ENCODE results near the gene CENPK.
"Not testable (repeated sequence)": the region's sequence is repeated elsewhere in the genome, so short reads cannot be mapped to it uniquely, and the experiment has no call there.

The CENPK gene, protein sequence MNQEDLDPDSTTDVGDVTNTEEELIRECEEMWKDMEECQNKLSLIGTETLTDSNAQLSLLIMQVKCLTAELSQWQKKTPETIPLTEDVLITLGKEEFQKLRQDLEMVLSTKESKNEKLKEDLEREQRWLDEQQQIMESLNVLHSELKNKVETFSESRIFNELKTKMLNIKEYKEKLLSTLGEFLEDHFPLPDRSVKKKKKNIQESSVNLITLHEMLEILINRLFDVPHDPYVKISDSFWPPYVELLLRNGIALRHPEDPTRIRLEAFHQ

DNA sequence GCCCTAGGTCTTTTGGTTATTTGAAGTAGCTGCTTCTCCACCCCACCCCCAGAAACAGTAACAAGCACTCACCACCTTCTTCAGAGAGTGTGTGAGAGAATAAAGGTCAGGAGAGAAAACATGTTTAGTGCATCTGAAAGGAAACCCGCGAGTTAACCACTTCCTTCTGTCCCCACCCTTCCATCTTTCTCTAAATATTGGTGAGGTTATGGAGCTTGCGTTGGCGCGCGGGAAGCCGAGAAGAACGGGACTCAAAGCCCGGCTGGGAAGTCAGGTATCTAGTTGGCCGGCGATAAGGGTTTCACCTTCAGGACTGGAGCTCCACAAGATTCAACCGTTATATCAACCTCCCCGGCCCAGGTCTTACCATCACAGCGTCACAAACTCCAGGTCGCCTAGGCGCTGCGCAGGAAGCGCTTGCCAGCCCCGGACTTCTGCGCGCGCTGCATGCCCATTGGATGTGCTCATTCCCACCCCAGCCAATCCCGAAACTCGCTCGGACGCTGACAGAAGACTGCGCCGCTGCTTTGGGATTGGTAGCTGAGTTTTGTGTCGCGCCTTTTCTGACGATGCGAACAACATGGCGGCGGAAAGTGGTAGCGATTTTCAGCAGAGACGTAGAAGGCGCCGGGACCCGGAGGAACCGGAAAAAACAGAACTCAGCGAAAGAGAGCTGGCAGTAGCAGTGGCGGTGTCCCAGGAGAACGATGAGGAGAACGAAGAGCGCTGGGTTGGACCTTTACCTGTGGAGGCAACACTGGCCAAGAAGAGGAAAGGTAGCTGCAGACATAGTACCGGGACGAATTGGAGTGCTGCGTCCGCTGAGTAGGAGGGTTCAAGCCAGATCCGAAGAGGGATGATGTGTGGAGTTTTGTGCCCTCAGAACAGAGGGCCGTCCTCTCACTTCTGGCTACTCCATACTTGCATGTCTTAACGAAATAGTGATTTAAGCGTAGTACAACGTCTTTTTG, at the start of gene CENPK, which contains the start of gene PPWD1:
CENPK (minus strand) TSS at position 438 of the 971 bp plus-strand sequence. CDS start 8,261 bp downstream, outside the sequence.
PPWD1 (plus strand) TSS at position 566 of the 971 bp plus-strand sequence; CDS start at position 581, 15 bp downstream.
- Histone ChIP-seq H3K36me3 (ENCODE audit: insufficient read depth, low read length) (no peaks in the 10 kb centered on the region), H3K9me3 (ENCODE audit: low read length) (no peaks in the 10 kb centered on the region), H3K9ac (ENCODE audit: low read length) (peak within 1 kb of the TSS; percentile 89), H3K4me3 (ENCODE audit: low read depth in 1 of 2, low read length in 2 of 2) (peak within 1 kb of the TSS; percentile 72 to 95), H3K4me1 (ENCODE audit: insufficient read depth, low read length) (peaks cover 16% of the 10 kb centered on the region), H3K27ac (ENCODE audit: low read depth, low read length) (peak within 1 kb of the TSS; percentile 62), H3K27me3 (ENCODE audit: control insufficient read depth in 1 of 2, insufficient read depth in 2 of 2, low read length in 2 of 2) (no peaks in the 10 kb centered on the region)

DNA sequence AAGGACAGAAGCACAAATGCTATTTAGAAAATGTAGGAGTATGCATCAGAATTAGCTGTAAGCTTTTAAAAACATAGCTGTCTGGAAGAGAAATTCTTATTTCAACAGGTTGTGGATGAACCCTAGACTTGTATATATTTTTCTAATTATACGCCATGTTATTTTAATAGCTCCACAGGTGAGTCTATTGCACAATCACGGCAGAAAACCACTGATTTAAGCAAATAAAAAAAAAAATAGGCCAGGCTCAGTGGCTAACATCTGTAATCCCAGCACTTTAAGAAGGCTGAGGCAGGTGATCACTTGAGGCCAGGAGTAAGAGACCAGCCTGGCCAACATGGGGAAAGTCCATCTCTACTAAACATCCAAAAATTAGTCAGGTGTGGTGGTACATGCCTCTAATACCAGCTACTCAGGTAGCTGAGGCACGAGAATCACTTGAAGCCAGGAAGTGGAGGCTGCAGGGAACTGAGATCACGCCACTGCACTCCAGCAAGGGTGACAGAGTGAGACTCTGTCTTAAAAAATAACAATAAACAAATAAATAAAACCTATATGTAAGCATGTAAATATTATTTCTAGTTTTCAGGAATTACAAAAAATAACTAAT, 49.4 kb upstream of the CENPK start:
- H3K9ac ChIP-seq (ENCODE audit: low read length), result no peak overlapping the region
- peaks cover 58% of the 10 kb centered on the region for H3K36me3 ChIP-seq (ENCODE audit: insufficient read depth, low read length)
- no peaks in the 10 kb centered on the region for H3K4me1 ChIP-seq (ENCODE audit: insufficient read depth, low read length)
- H3K9me3 ChIP-seq (ENCODE audit: low read length), result no peaks in the 10 kb centered on the region
- H3K27me3 ChIP-seq (ENCODE audit: control insufficient read depth in 1 of 2, insufficient read depth in 2 of 2, low read length in 2 of 2), result no peaks in the 10 kb centered on the region
- H3K4me3 ChIP-seq (ENCODE audit: low read depth in 1 of 2, low read length in 2 of 2), result no peak overlapping the region
- no peak overlapping the region for H3K27ac ChIP-seq (ENCODE audit: low read depth, low read length)

DNA sequence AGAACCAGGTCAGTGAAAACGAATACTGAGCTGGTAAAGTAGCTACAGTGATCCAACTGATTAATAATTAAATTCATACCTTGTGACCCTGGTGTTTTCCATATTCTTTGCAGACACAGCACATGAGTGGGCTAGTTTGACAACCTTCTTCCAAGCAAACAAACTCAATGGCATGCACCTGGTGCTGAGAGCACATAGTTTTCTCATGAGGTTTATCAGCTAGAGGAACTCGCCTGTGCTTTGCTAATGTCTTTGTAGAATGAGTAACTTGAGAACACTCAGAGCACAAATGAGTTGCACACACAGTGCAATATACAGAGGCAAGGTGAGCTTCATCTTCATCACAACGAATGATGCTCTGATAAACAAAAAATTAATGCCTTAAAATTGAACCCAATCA, 48.6 kb upstream of the CENPK start:
- peaks cover 65% of the 10 kb centered on the region for H3K36me3 ChIP-seq (ENCODE audit: insufficient read depth, low read length)
- H3K4me3 ChIP-seq (ENCODE audit: low read depth in 1 of 2, low read length in 2 of 2), result no peak overlapping the region
- H3K9me3 ChIP-seq (ENCODE audit: low read length), result no peaks in the 10 kb centered on the region
- no peak overlapping the region for H3K9ac ChIP-seq (ENCODE audit: low read length)
- no peak overlapping the region for H3K27ac ChIP-seq (ENCODE audit: low read depth, low read length)
- no peaks in the 10 kb centered on the region for H3K4me1 ChIP-seq (ENCODE audit: insufficient read depth, low read length)
- no peaks in the 10 kb centered on the region for H3K27me3 ChIP-seq (ENCODE audit: control insufficient read depth in 1 of 2, insufficient read depth in 2 of 2, low read length in 2 of 2)

DNA sequence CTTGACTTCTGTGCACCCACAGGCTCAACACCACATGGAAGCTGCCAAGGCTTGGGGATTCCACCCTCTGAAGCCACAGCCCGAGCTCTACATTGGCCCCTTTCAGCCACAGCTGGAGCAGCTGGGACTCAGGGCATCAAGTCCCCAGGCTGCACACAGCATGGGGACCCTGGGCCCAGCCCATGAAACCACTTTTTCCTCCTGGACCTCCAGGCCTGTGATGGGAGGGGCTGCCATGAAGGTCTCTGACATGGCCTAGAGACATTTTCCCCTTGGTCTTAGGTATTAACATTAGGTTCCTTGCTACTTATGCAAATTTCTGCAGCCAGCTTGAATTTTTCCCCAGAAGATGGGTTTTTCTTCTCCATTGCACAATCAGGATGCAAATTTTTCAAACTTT, 38.8 kb upstream of the CENPK start:
- peaks cover 34% of the 10 kb centered on the region for H3K36me3 ChIP-seq (ENCODE audit: insufficient read depth, low read length)
- H3K27ac ChIP-seq (ENCODE audit: low read depth, low read length); H3K4me1 ChIP-seq (ENCODE audit: insufficient read depth, low read length); H3K9ac ChIP-seq (ENCODE audit: low read length); H3K4me3 ChIP-seq (ENCODE audit: low read depth in 1 of 2, low read length in 2 of 2); H3K27me3 ChIP-seq (ENCODE audit: control insufficient read depth in 1 of 2, insufficient read depth in 2 of 2, low read length in 2 of 2); H3K9me3 ChIP-seq (ENCODE audit: low read length): not testable (repeated sequence)

DNA sequence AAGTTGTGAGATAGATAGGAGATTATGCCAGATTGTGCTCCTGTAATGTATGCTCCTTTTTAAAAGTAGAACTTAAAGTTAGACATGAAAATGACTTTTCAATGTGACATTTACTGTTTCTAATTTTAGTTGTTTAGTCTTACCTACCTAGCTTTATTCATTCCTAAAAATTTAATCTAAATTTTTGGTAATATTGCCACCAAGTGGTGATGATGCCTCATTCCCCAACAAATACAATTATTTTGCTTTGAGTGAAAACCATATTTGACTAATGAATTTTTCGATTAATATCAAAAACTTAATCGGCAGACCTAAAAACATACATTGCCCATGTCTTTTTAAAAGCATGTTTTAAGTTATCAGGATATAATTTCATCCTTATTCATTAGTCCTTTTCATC, 25.7 kb upstream of the CENPK start:
- Histone ChIP-seq H3K9ac (ENCODE audit: low read length) (no peak overlapping the region), H3K4me1 (ENCODE audit: insufficient read depth, low read length) (no peaks in the 10 kb centered on the region), H3K9me3 (ENCODE audit: low read length) (no peaks in the 10 kb centered on the region), H3K36me3 (ENCODE audit: insufficient read depth, low read length) (peaks cover 45% of the 10 kb centered on the region), H3K27ac (ENCODE audit: low read depth, low read length) (no peak overlapping the region), H3K27me3 (ENCODE audit: control insufficient read depth in 1 of 2, insufficient read depth in 2 of 2, low read length in 2 of 2) (no peaks in the 10 kb centered on the region), H3K4me3 (ENCODE audit: low read depth in 1 of 2, low read length in 2 of 2) (no peak overlapping the region)

DNA sequence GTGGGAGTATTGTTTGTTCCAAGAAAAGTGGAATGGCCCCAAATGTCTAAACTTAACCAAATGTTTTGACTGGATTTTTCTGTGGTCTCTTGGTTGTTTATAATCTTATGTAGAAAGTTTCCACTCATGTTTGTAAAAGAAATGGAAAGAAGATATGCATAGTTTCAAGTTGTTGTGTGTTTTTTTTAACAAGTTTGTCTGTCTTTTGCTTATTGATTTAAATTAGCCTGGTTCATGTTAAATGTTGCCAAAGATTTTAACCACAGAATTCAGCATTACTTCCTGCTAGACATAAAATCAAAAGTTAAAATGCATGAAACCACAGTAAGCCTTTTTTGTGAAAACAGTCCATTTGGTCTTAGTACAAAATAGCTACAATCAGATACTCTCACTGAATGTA, 14.2 kb upstream of the CENPK start:
- no peaks in the 10 kb centered on the region for H3K9me3 ChIP-seq (ENCODE audit: low read length)
- H3K4me1 ChIP-seq (ENCODE audit: insufficient read depth, low read length), result no peaks in the 10 kb centered on the region
- no peak overlapping the region for H3K27ac ChIP-seq (ENCODE audit: low read depth, low read length)
- no peaks in the 10 kb centered on the region for H3K27me3 ChIP-seq (ENCODE audit: control insufficient read depth in 1 of 2, insufficient read depth in 2 of 2, low read length in 2 of 2)
- peaks cover 30% of the 10 kb centered on the region for H3K36me3 ChIP-seq (ENCODE audit: insufficient read depth, low read length)
- H3K4me3 ChIP-seq (ENCODE audit: low read depth in 1 of 2, low read length in 2 of 2), result no peak overlapping the region
- no peak overlapping the region for H3K9ac ChIP-seq (ENCODE audit: low read length)

DNA sequence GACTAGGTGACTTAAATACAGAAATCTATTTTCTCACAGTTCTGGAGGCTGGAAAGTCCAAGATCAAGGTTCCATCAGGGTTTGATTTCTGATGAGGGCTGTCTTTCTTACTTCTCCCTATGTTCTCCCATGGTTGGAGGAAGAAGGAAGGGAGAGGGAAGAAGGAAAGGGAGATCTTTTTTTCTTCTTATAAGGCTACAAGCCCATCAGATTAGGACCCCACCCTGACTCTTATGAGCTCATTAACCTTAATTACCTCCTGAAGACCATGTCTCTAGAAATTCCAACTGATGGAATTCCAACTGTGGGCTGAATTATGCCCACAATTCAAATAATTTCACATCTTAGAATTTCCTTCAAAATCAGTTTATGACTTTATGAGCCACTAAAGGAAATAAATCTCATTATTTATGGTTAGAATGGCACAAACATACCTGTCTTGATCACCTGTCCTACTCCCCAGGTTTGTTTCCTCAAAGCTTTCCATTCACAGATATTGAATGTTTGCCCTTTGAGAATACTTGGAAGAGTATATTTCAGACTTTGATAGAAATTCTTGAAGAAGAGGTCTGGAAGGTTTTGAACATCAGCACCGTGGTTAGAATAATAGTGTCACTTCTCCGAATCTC, 7.7 kb upstream of the CENPK start:
- H3K4me3 ChIP-seq (ENCODE audit: low read depth in 1 of 2, low read length in 2 of 2), result no peak overlapping the region
- H3K27ac ChIP-seq (ENCODE audit: low read depth, low read length), result no peak overlapping the region
- H3K4me1 ChIP-seq (ENCODE audit: insufficient read depth, low read length), result peaks cover 5% of the 10 kb centered on the region
- no peak overlapping the region for H3K9ac ChIP-seq (ENCODE audit: low read length)
- H3K27me3 ChIP-seq (ENCODE audit: control insufficient read depth in 1 of 2, insufficient read depth in 2 of 2, low read length in 2 of 2), result no peaks in the 10 kb centered on the region
- no peaks in the 10 kb centered on the region for H3K9me3 ChIP-seq (ENCODE audit: low read length)
- peaks cover 16% of the 10 kb centered on the region for H3K36me3 ChIP-seq (ENCODE audit: insufficient read depth, low read length)

DNA sequence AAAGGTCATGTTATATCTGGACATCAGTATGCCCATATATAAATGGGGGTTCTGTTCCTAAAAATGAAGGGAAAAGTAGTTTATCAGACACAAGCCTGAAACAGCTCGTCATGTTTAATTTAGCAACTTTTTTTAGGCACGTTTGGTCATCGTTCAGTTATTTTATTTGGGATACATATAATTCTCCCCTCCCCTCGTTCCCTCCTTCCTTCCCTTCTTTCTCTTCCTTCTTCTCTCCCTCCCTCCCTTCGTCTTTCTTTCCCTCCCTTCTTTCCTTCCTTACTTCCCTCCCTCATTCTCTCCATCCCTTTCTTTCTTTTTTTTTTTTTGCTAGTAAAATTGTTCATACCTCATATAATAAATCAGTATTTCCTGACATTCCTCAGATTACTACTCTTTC, 3.5 kb upstream of the CENPK start:
- Histone ChIP-seq H3K27me3 (ENCODE audit: control insufficient read depth in 1 of 2, insufficient read depth in 2 of 2, low read length in 2 of 2) (no peaks in the 10 kb centered on the region), H3K27ac (ENCODE audit: low read depth, low read length) (no peak overlapping the region), H3K9ac (ENCODE audit: low read length) (no peak overlapping the region), H3K4me3 (ENCODE audit: low read depth in 1 of 2, low read length in 2 of 2) (no peak overlapping the region), H3K36me3 (ENCODE audit: insufficient read depth, low read length) (peaks cover 1% of the 10 kb centered on the region), H3K9me3 (ENCODE audit: low read length) (no peaks in the 10 kb centered on the region), H3K4me1 (ENCODE audit: insufficient read depth, low read length) (peaks cover 16% of the 10 kb centered on the region)

DNA sequence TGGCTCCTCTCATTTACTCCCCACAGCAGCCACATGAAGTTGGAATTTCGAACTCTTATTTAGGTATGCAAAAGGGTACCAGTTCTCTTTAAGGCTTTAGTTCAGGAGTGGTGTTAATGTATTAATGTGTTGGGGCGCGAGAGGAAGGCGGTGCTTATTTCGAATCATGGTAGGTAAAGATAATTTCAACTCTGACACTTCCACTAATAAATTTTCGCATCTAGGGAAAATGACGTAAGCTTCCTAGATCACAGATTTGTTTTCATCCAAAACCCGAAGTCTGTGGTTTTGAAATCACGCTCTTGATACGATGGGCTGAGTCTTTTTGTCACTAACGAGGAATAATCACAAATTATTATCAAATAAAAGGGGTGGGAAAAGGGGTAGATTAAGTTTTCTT, 809 bp upstream of the CENPK start:
- H3K36me3 ChIP-seq (ENCODE audit: insufficient read depth, low read length), result no peaks in the 10 kb centered on the region
- H3K9me3 ChIP-seq (ENCODE audit: low read length), result no peaks in the 10 kb centered on the region
- H3K27ac ChIP-seq (ENCODE audit: low read depth, low read length), result peak overlapping the region; percentile 62
- peak overlapping the region; percentile 89 for H3K9ac ChIP-seq (ENCODE audit: low read length)
- H3K27me3 ChIP-seq (ENCODE audit: control insufficient read depth in 1 of 2, insufficient read depth in 2 of 2, low read length in 2 of 2), result no peaks in the 10 kb centered on the region
- peak overlapping the region; percentile 72 to 95 for H3K4me3 ChIP-seq (ENCODE audit: low read depth in 1 of 2, low read length in 2 of 2)
- H3K4me1 ChIP-seq (ENCODE audit: insufficient read depth, low read length), result peaks cover 16% of the 10 kb centered on the region

DNA sequence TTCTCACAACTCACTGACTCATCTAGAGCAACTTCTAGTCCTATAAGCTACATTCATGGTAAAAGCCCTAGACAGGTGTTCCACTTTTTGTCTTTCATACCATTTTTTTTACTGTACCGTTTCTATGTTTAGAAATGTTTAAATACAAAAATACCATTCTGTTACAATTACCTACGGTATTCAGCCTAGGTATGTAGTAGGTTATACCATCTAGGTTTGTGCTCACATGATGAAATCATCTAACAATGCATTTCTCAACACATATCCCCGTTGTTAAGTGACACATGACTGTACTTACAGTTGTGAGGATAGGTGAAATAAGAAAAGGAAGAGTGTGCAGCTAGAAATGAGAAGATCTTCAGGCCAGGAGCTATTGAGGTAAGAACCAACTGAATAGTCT, 6.2 kb downstream of the CENPK start:
- Histone ChIP-seq H3K9me3 (ENCODE audit: low read length) (no peaks in the 10 kb centered on the region), H3K4me1 (ENCODE audit: insufficient read depth, low read length) (no peaks in the 10 kb centered on the region), H3K9ac (ENCODE audit: low read length) (no peak overlapping the region), H3K4me3 (ENCODE audit: low read depth in 1 of 2, low read length in 2 of 2) (no peak overlapping the region), H3K27ac (ENCODE audit: low read depth, low read length) (no peak overlapping the region), H3K36me3 (ENCODE audit: insufficient read depth, low read length) (no peaks in the 10 kb centered on the region), H3K27me3 (ENCODE audit: control insufficient read depth in 1 of 2, insufficient read depth in 2 of 2, low read length in 2 of 2) (no peaks in the 10 kb centered on the region)

DNA sequence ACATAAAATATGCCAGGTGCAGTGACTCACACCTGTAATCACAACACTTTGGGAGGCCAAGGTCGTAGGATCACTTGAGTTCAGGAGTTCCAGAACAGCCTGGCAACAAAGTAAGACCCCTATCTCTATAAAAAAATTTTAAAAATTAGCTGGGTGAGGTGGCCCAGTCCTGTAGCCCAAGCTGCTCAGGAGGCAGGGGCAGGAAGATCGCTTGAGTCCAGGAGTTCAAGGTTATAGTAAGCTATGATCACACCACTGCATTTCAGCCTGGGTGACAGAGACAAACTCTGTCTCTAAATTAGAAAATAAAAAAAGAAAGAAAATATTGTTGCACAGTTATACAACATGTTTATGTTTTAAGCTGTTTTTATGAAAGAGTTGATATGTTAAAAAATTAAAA, 6.8 kb downstream of the CENPK start:
- Histone ChIP-seq H3K9me3 (ENCODE audit: low read length) (no peaks in the 10 kb centered on the region), H3K4me3 (ENCODE audit: low read depth in 1 of 2, low read length in 2 of 2) (no peak overlapping the region), H3K36me3 (ENCODE audit: insufficient read depth, low read length) (no peaks in the 10 kb centered on the region), H3K27ac (ENCODE audit: low read depth, low read length) (no peak overlapping the region), H3K4me1 (ENCODE audit: insufficient read depth, low read length) (no peaks in the 10 kb centered on the region), H3K9ac (ENCODE audit: low read length) (no peak overlapping the region), H3K27me3 (ENCODE audit: control insufficient read depth in 1 of 2, insufficient read depth in 2 of 2, low read length in 2 of 2) (no peaks in the 10 kb centered on the region)
